ENCODE results near the gene SCAP.

- TF ChIP-seq CTCF (IDR thresholded peaks at IDR 0.05) (no peak), POLR2A (IDR thresholded peaks at IDR 0.05) (no peak), EP300 (IDR thresholded peaks at IDR 0.05) (no peak)
Observed at GRCh38 chr3:47469616-47470015, 6.1 kb downstream of the SCAP start.

Measured in ovary (tissue), 3 donors.